H1 (cell line): ENCODE data around the gene TBC1D22A. TPM values are rescaled to one million over a fixed set of nuclear protein-coding genes. Genes with fewer than 3 reads are reported as not detected.
A peak's percentile ranks its signal among the peaks of the same experiment; 100 is the strongest.

Source experiments
- CTCF ChIA-PET: fragments of 300-600 bp; sonication (Branson Sonifier 250); formaldehyde crosslinking; loops from one replicate; lab custom pipeline; 2021; ENCODE audit not compliant: partially characterized antibody; lab: Charles Lee
- POLR2A ChIA-PET: fragments of 300-600 bp; sonication (Branson Sonifier 250); formaldehyde crosslinking; loops from one replicate; lab custom pipeline; 2021; ENCODE audit warnings: inconsistent platforms; ENCODE audit not compliant: partially characterized antibody; lab: Charles Lee
- DNase-seq, 2 experiments: peaks; one replicate each; pipeline versions ENCODE4 v3.0.0 to v3.0.0-alpha.2; 2010 to 2022; ENCODE audit warnings: low spot score in 2 of 2, low read depth in 1 of 2, mixed read lengths in 1 of 2
- FAIRE-seq: peaks from 2 replicates; lab custom pipeline; 2011; peaks lifted over from hg19 to GRCh38; lab: Jason Lieb, UNC
- H2AFZ ChIP-seq: 2 replicates; pipeline ENCODE4 v1.8.1; 2012; ENCODE audit warnings: low read length, inconsistent platforms
- H2AK5ac ChIP-seq: 2 replicates; pipeline ENCODE4 v1.6.1; 2013; ENCODE audit warnings: low read depth, low read length
- H2BK120ac ChIP-seq: replicated peaks from 2 replicates; pipeline ENCODE3; 2013; ENCODE audit warnings: low read depth, low read length, inconsistent platforms
- H2BK12ac ChIP-seq: 2 replicates; pipeline ENCODE4 v1.6.1; 2013; ENCODE audit warnings: low read depth, low read length
- H2BK15ac ChIP-seq: 2 replicates; pipeline ENCODE4 v1.6.1; 2013; ENCODE audit warnings: low read length
- H2BK20ac ChIP-seq: 2 replicates; pipeline ENCODE4 v1.6.1; 2013; ENCODE audit warnings: low read length
- H2BK5ac ChIP-seq: 2 replicates; pipeline ENCODE4 v1.6.1; 2013; ENCODE audit warnings: low read depth, low read length
- H3K14ac ChIP-seq: 2 replicates; pipeline ENCODE4 v1.6.1; 2013; ENCODE audit warnings: inconsistent platforms; ENCODE audit not compliant: insufficient read length
- H3K18ac ChIP-seq: 2 replicates; pipeline ENCODE4 v1.6.1; 2013; ENCODE audit warnings: low read length; ENCODE audit errors: extremely low read depth
- H3K23ac ChIP-seq: 2 replicates; pipeline ENCODE4 v1.6.1; 2013; ENCODE audit warnings: inconsistent platforms; ENCODE audit not compliant: insufficient read length
- H3K23me2 ChIP-seq: 2 replicates; pipeline ENCODE4 v1.6.1; 2013; ENCODE audit warnings: low read depth, low read length
- H3K27ac ChIP-seq: 2 replicates; pipeline ENCODE4 v1.6.1; 2011; ENCODE audit warnings: low read depth, low read length, inconsistent platforms
- H3K27me3 ChIP-seq, 4 experiments: replicated peaks in 1 of 4; 1 replicate in 1 of 4; 2 replicates in 3 of 4; pipeline versions ENCODE4 v1.6.1 to v1.8.1; 2011 to 2013; ENCODE audit warnings: low read length in 3 of 4, mild to moderate bottlenecking in 3 of 4, inconsistent platforms in 2 of 4, mixed read lengths in 2 of 4, moderate library complexity in 1 of 4; ENCODE audit not compliant: control insufficient read depth in 3 of 4, insufficient read depth in 3 of 4; ENCODE audit errors: extremely low read depth in 1 of 4
- H3K36me3 ChIP-seq, 4 experiments: 2 replicates each; pipeline versions ENCODE4 v1.6.1 to v1.8.1; 2011 to 2013; ENCODE audit warnings: mild to moderate bottlenecking in 4 of 4, low read length in 3 of 4, moderate library complexity in 2 of 4, control low read depth in 1 of 4, inconsistent platforms in 1 of 4; ENCODE audit not compliant: insufficient read depth in 4 of 4, control insufficient read depth in 2 of 4
- H3K4ac ChIP-seq: replicated peaks from 2 replicates; pipeline ENCODE3; 2013; ENCODE audit warnings: low read length, low read depth, mixed read lengths, inconsistent platforms; ENCODE audit not compliant: insufficient read length
- H3K4me1 ChIP-seq, 4 experiments: replicated peaks in 1 of 4; 1 replicate in 1 of 4; 2 replicates in 3 of 4; pipeline versions ENCODE4 v1.6.1 to v1.8.1; 2011 to 2013; ENCODE audit warnings: low read length in 3 of 4, inconsistent platforms in 2 of 4, mixed read lengths in 1 of 4; ENCODE audit not compliant: insufficient read depth in 4 of 4, control insufficient read depth in 3 of 4
- H3K4me2 ChIP-seq, 2 experiments: 2 replicates each; pipeline versions ENCODE4 v1.6.1 to v1.8.1; 2011 to 2013; ENCODE audit warnings: low read depth in 2 of 2, low read length in 2 of 2, control low read depth in 1 of 2, inconsistent platforms in 1 of 2, mild to moderate bottlenecking in 1 of 2; ENCODE audit not compliant: insufficient read depth in 1 of 2
- H3K4me3 ChIP-seq, 4 experiments: fragments of 200-600, 300-600 bp in 1 of 4; sonication (generic), shearing (Covaris generic), sonication (Bioruptor Twin) in 1 of 4; 2 replicates each; pipeline versions ENCODE4 v1.5.1 to v1.8.1; 2011 to 2016; ENCODE audit warnings: low read length in 4 of 4, low read depth in 3 of 4, control low read depth in 2 of 4, inconsistent platforms in 2 of 4, mild to moderate bottlenecking in 2 of 4, mixed read lengths in 1 of 4, moderate library complexity in 1 of 4; ENCODE audit not compliant: insufficient read depth in 2 of 4; ENCODE audit errors: extremely low read depth in 1 of 4
- H3K56ac ChIP-seq: replicated peaks from 2 replicates; pipeline ENCODE3; 2013; ENCODE audit warnings: low read depth, mild to moderate bottlenecking, mixed read lengths, low read length, inconsistent platforms; ENCODE audit not compliant: insufficient read length
- H3K79me1 ChIP-seq: 2 replicates; pipeline ENCODE4 v1.6.1; 2013; ENCODE audit warnings: low read depth, low read length, control low read depth
- H3K79me2 ChIP-seq, 2 experiments: 2 replicates each; pipeline versions ENCODE4 v1.6.1 to v1.8.1; 2012 to 2013; ENCODE audit warnings: low read length in 2 of 2, mild to moderate bottlenecking in 2 of 2, inconsistent platforms in 1 of 2; ENCODE audit not compliant: insufficient read depth in 2 of 2, control insufficient read depth in 1 of 2
- H3K9ac ChIP-seq, 4 experiments: replicated peaks in 1 of 4; 1 replicate in 1 of 4; 2 replicates in 3 of 4; pipeline versions ENCODE4 v1.6.1 to v1.8.1; 2011 to 2013; ENCODE audit warnings: low read depth in 3 of 4, low read length in 3 of 4, control low read depth in 2 of 4, mild to moderate bottlenecking in 2 of 4, moderate library complexity in 2 of 4, inconsistent platforms in 1 of 4; ENCODE audit errors: extremely low read depth in 1 of 4
- H3K9me3 ChIP-seq, 2 experiments: 2 replicates each; pipeline versions ENCODE4 v1.6.1 to v1.8.1; 2012 to 2013; ENCODE audit warnings: mild to moderate bottlenecking in 2 of 2, moderate library complexity in 2 of 2, control low read depth in 1 of 2, inconsistent platforms in 1 of 2, low read depth in 1 of 2, low read length in 1 of 2, mixed read lengths in 1 of 2; ENCODE audit not compliant: insufficient read depth in 2 of 2
- H4K20me1 ChIP-seq, 2 experiments: replicated peaks in 1 of 2; 2 replicates each; pipeline versions ENCODE3 to v1.8.1; 2011 to 2013; ENCODE audit warnings: inconsistent platforms in 2 of 2, low read length in 2 of 2, mild to moderate bottlenecking in 1 of 2; ENCODE audit not compliant: insufficient read depth in 2 of 2, control insufficient read depth in 1 of 2
- H4K5ac ChIP-seq: 2 replicates; pipeline ENCODE4 v1.6.1; 2013; ENCODE audit warnings: low read length, low read depth, mixed read lengths, inconsistent platforms; ENCODE audit not compliant: insufficient read length
- H4K8ac ChIP-seq: 2 replicates; pipeline ENCODE4 v1.8.0; 2013; ENCODE audit warnings: mild to moderate bottlenecking, moderate library complexity, low read length, inconsistent platforms; ENCODE audit not compliant: insufficient read depth; ENCODE audit errors: extremely low read depth
- H4K91ac ChIP-seq: replicated peaks from 2 replicates; pipeline ENCODE3; 2013; ENCODE audit warnings: low read length, mixed read lengths, inconsistent platforms; ENCODE audit not compliant: insufficient read length
- CBX8 ChIP-seq: fragments of 300-800, 300-1000 bp; sonication (generic); IDR thresholded peaks from 2 replicates; pipeline ENCODE4 v1.7.1; 2016; ENCODE audit warnings: low read depth, low read length, borderline replicate concordance
- CHD1 ChIP-seq: IDR thresholded peaks from 2 replicates; pipeline ENCODE4 v1.6.1; 2012; ENCODE audit warnings: low read depth, low read length, improper control_type of control experiment
- CHD2 ChIP-seq: IDR thresholded peaks from 2 replicates; pipeline ENCODE4 v1.6.1; 2012; ENCODE audit warnings: low read length, improper control_type of control experiment
- CTBP2 ChIP-seq: IDR thresholded peaks from 2 replicates; pipeline ENCODE4 v1.7.0; 2011; ENCODE audit warnings: borderline replicate concordance, mild to moderate bottlenecking, moderate library complexity, mixed read lengths, low read length; ENCODE audit not compliant: insufficient read depth, insufficient read length
- GTF2F1 ChIP-seq: IDR thresholded peaks from 2 replicates; pipeline ENCODE4 v1.6.1; 2012; ENCODE audit warnings: low read depth, low read length, improper control_type of control experiment, borderline replicate concordance
- HDAC2 ChIP-seq, 2 experiments: fragments of 300-600 bp in 1 of 2; sonication (generic) in 1 of 2; IDR thresholded peaks; 2 replicates each; pipeline ENCODE4 v1.6.1; 2011 to 2012; ENCODE audit warnings: low read depth in 2 of 2, low read length in 2 of 2, mild to moderate bottlenecking in 2 of 2, moderate library complexity in 2 of 2, borderline replicate concordance in 1 of 2, inconsistent platforms in 1 of 2
- JUND ChIP-seq: IDR thresholded peaks from 2 replicates; pipeline ENCODE4 v1.6.1; 2011; ENCODE audit warnings: mild to moderate bottlenecking, improper control_type of control experiment, low read length
- MAX ChIP-seq: IDR thresholded peaks from 2 replicates; pipeline ENCODE4 v1.6.1; 2012; ENCODE audit warnings: inconsistent platforms
- SP1 ChIP-seq: IDR thresholded peaks from 2 replicates; pipeline ENCODE4 v1.6.1; 2011; ENCODE audit warnings: low read depth, low read length
- WGBS, 2 experiments: shearing (Covaris generic) in 1 of 2; methylation state at CpG; one replicate each; pipeline versions ENCODE4 v1.1.6 to v1.1.7; 2013 to 2015; ENCODE audit warnings: low lambda C conversion rate in 2 of 2, mixed read lengths in 2 of 2, inconsistent platforms in 1 of 2, low coverage in 1 of 2, missing lambda C conversion rate in 1 of 2; ENCODE audit not compliant: insufficient replicate concordance in 2 of 2, insufficient coverage in 1 of 2, insufficient read length in 1 of 2; ENCODE audit errors: extremely low coverage in 1 of 2, missing lambda C conversion rate in 1 of 2; 5-methylcytosine and 5-hydroxymethylcytosine counted together
- polyA plus RNA-seq, 7 experiments: library from polyadenylated mRNA; depleted of rRNA in 3 of 7; stranded (reverse) in 5 of 7; unstranded in 2 of 7; fragments of >200 nt in 5 of 7; fragments of 200-250 nt in 2 of 7; gene quantifications; 1 replicate in 5 of 7; 2 replicates in 1 of 7; 4 replicates in 1 of 7; pipeline versions ENCODE4 v1.2.1 to v1.2.3, GENCODE V29; 2011 to 2013; ENCODE audit warnings: missing spikeins in 2 of 7, mixed read lengths in 2 of 7
- total RNA-seq: library from RNA; stranded (reverse); fragmentation: NEBNext Ultra II Directional; extraction: Animal tissue kit (Norgen Biotek cat#: 25700); gene quantifications from 2 replicates; pipeline ENCODE4 v1.2.1, GENCODE V29; 2021

The TBC1D22A gene
- total and polyA plus RNA-seq, 2 of the 8 experiments (the other 6 are each of a cell fraction or from before 2014, with no cell fraction given), result 11.9 to 18.4 TPM

- Histone ChIP-seq H3K9ac (no peak overlapping the region), H3K23ac (no peak overlapping the region), H2BK12ac (no peak overlapping the region), H2BK120ac (no peak overlapping the region), H3K56ac (no peak overlapping the region), H3K36me3 (peaks cover 0 to 11% (median 3%) of the 10 kb centered on the region in 4 experiments; a peak in 2 of 8 replicates), H2BK15ac (no peak overlapping the region), H3K4me3 (no peak overlapping the region), H2BK20ac (no peak overlapping the region), H4K20me1 (peaks cover 4 to 15% of the 10 kb centered on the region in 2 experiments), H3K4me2 (no peak overlapping the region), H3K79me2 (peaks cover 0 to 5% of the 10 kb centered on the region in 2 experiments; a peak in 1 of 4 replicates), H3K23me2 (peaks cover 10% of the 10 kb centered on the region; the same call in 1 of the 2 replicates), H2BK5ac (0 out of 2 replicates have a peak overlapping the region, but pooled peaks have one; percentile 32), H3K18ac (no peak overlapping the region), H2AK5ac (no peak overlapping the region), H3K27ac (no peak overlapping the region), H3K4me1 (no peaks in the 10 kb centered on the region; a peak in 1 of 7 replicates), H3K14ac (no peak overlapping the region), H4K5ac (no peak overlapping the region), H2AFZ (no peak overlapping the region), H4K91ac (no peak overlapping the region), H3K79me1 (peaks cover 3% of the 10 kb centered on the region), H3K4ac (no peak overlapping the region), H3K9me3 (no peaks in the 10 kb centered on the region), H4K8ac (0 out of 2 replicates have a peak overlapping the region, but pooled peaks have one; percentile 41), H3K27me3 (no peaks in the 10 kb centered on the region)
- FAIRE-seq (no peak), DNase-seq (no peak)
- no peak for TF ChIP-seq CBX8
- TF ChIP-seq GTF2F1, result no peak
- TF ChIP-seq CTBP2, result no peak
- TF ChIP-seq SP1, result no peak
- TF ChIP-seq MAX, result no peak
- TF ChIP-seq CHD2, result no peak
- no peak for TF ChIP-seq JUND
- TF ChIP-seq CHD1, result no peak
- TF ChIP-seq HDAC2 (IDR thresholded peaks at IDR 0.05; ENCODE audit: borderline replicate concordance in 1 of 2, low read depth in 2 of 2, low read length in 2 of 2), result no peak
- POLR2A ChIA-PET, result no interaction called here
- 87% methylated on average over 33 of the region's 37 CpGs; no CpG with 5 or more reads in 1 of the 2 experiments for WGBS, 2 experiments
- CTCF ChIA-PET, result interaction anchor here (0.9 to 1.1 kb wide), 2 partner anchors 17 to 63 kb away, joined by 3 read pairs; no protein-coding TSS in a partner anchor
These were observed 395.2 kb downstream of the TBC1D22A start for GRCh38 chr22:47157486-47158270.
